GM12875 (cell line): ENCODE data around the gene SERTAD3.

Experiments
- H3K4me3 ChIP-seq: one replicate; pipeline ENCODE4 v1.5.1; 2011; ENCODE audit warnings: low read depth, low read length, control low read depth
- TF ChIP-seq, protein P1 (sequence below): IDR thresholded peaks from 2 replicates; pipeline ENCODE4 v1.5.1; 2011; ENCODE audit warnings: low read depth, mild to moderate bottlenecking, control low read depth, inconsistent platforms, low read length, moderate library complexity, borderline replicate concordance; ENCODE audit not compliant: insufficient read depth

SERTAD3 gene

GRCh38 chr19:40422748-40423566 is 21.2 kb downstream of the SERTAD3 start:
- no peak overlapping the region for H3K4me3 ChIP-seq
- TF ChIP-seq, protein P1, sequence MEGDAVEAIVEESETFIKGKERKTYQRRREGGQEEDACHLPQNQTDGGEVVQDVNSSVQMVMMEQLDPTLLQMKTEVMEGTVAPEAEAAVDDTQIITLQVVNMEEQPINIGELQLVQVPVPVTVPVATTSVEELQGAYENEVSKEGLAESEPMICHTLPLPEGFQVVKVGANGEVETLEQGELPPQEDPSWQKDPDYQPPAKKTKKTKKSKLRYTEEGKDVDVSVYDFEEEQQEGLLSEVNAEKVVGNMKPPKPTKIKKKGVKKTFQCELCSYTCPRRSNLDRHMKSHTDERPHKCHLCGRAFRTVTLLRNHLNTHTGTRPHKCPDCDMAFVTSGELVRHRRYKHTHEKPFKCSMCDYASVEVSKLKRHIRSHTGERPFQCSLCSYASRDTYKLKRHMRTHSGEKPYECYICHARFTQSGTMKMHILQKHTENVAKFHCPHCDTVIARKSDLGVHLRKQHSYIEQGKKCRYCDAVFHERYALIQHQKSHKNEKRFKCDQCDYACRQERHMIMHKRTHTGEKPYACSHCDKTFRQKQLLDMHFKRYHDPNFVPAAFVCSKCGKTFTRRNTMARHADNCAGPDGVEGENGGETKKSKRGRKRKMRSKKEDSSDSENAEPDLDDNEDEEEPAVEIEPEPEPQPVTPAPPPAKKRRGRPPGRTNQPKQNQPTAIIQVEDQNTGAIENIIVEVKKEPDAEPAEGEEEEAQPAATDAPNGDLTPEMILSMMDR: no peak

- H3K4me3 ChIP-seq: no peak overlapping the region
- TF ChIP-seq, protein P1: no peak
Measured at GRCh38 chr19:40421993-40422747, 22.0 kb downstream of the SERTAD3 start.

GRCh38 chr19:40420766-40421765 is 23.1 kb downstream of the SERTAD3 start:
- peak overlapping the region; percentile 79 for H3K4me3 ChIP-seq
- TF ChIP-seq, protein P1: peak; percentile 95

GRCh38 chr19:40420451-40420765 is 23.7 kb downstream of the SERTAD3 start:
- peak overlapping the region; percentile 79 for H3K4me3 ChIP-seq
- TF ChIP-seq, protein P1: no peak

DNA sequence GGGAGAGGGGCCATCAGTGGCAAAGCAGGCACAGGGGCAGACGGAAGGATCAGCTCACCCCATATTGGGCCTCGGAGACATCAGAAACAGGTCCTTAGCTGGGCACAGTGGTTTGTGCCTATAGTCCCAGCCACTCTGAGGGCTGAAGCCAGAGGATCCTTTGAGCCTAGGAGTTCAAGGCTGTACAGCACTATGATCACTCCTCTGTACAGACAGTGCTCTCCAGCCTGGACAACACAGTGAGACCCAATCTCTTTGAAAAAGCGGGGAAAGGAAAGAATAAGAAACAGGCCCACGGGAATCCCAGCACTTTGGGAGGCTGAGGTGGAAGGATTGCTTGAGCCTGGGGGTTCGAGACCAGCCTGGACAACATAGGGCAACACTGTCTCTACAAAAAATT is 24.4 kb downstream of the SERTAD3 start:
- H3K4me3 ChIP-seq: no peak overlapping the region
- TF ChIP-seq, protein P1: no peak

GRCh38 chr19:40419066-40419612 is 25.0 kb downstream of the SERTAD3 start:
- no peak overlapping the region for H3K4me3 ChIP-seq
- TF ChIP-seq, protein P1: no peak
